Right renal pelvis (tissue), 4 donors: Measurements from ENCODE around the gene SLC25A2. TPM values are rescaled to one million over a fixed set of nuclear protein-coding genes. Genes with fewer than 3 reads are reported as not detected.
"Not testable (repeated sequence)": the region's sequence is repeated elsewhere in the genome, so short reads cannot be mapped to it uniquely, and the experiment has no call there.

Experiments used
- DNase-seq, 4 donors: peaks; one replicate each; pipeline ENCODE4 v3.0.0-alpha.2; 2013; ENCODE audit warnings: low read depth in 4 of 4, low spot score in 3 of 4, missing footprints in 1 of 4
- polyA plus RNA-seq, 4 donors: library from polyadenylated mRNA; unstranded; fragments of 120-200 nt; gene quantifications; one replicate each; pipeline ENCODE4 v1.2.1, GENCODE V29; 2013; ENCODE audit not compliant: insufficient read length in 4 of 4

SLC25A2 gene
- polyA plus RNA-seq, 4 donors, result 0.04 TPM; not detected in 3

- no peak for DNase-seq
Observed at GRCh38 chr5:141319202-141319601, 15.4 kb upstream of the SLC25A2 start.

- DNase-seq, result not testable (repeated sequence)
Observed at GRCh38 chr5:141316963-141317362, 13.1 kb upstream of the SLC25A2 start.

GRCh38 chr5:141313711-141314110, 9.9 kb upstream of the SLC25A2 start:
- DNase-seq, result no peak

- no peak for DNase-seq
Observed at GRCh38 chr5:141306630-141307029, 2.8 kb upstream of the SLC25A2 start.

- no peak for DNase-seq
Observed at GRCh38 chr5:141298376-141298775, 5.5 kb downstream of the SLC25A2 start.

GRCh38 chr5:141272906-141273305, 30.9 kb downstream of the SLC25A2 start:
- no peak for DNase-seq

GRCh38 chr5:141269195-141269594, 34.7 kb downstream of the SLC25A2 start:
- no peak for DNase-seq

- DNase-seq, result no peak
Observed at GRCh38 chr5:141261238-141261546, 42.7 kb downstream of the SLC25A2 start.

GRCh38 chr5:141260458-141261237, 43.2 kb downstream of the SLC25A2 start:
- peak in 1 of 4 donors; percentile 3 for DNase-seq

- no peak for DNase-seq
Observed at GRCh38 chr5:141258948-141259347, 44.9 kb downstream of the SLC25A2 start.

GRCh38 chr5:141258464-141258863, 45.4 kb downstream of the SLC25A2 start:
- DNase-seq, result no peak

Other genes with a start within 250 kb of the SLC25A2 start
- gene PCDHB2, start 209.4 kb downstream of the SLC25A2 start, polyA plus RNA-seq, result 1 to 10 TPM; 3.9 to 7.7 (median 4.9) TPM
- 1 to 10 TPM; 2.5 to 4.7 (median 3.4) TPM for gene PCDHB3, start 203.6 kb downstream of the SLC25A2 start, polyA plus RNA-seq
- 1 to 10 TPM; 1.5 to 2.8 (median 2.1) TPM for gene PCDHB4, start 182.2 kb downstream of the SLC25A2 start, polyA plus RNA-seq
- gene PCDHB5, start 168.8 kb downstream of the SLC25A2 start, polyA plus RNA-seq, result 1 to 10 TPM; 7.0 to 9.9 (median 8.2) TPM
- 1 to 10 TPM; 3.0 to 4.0 (median 3.4) TPM for gene PCDHB6, start 154.0 kb downstream of the SLC25A2 start, polyA plus RNA-seq
- 1 to 10 TPM; 4.9 to 6.2 (median 5.9) TPM for gene PCDHB7, start 131.4 kb downstream of the SLC25A2 start, polyA plus RNA-seq
- 1 to 10 TPM; 1.3 to 3.9 (median 2.6) TPM for gene PCDHB8, start 126.3 kb downstream of the SLC25A2 start, polyA plus RNA-seq
- gene PCDHB16, start 121.7 kb downstream of the SLC25A2 start, polyA plus RNA-seq, result 1 to 10 TPM; 3.5 to 7.7 (median 5.2) TPM
- 1 to 10 TPM; 3.2 to 6.3 (median 3.8) TPM for gene PCDHB9, start 116.9 kb downstream of the SLC25A2 start, polyA plus RNA-seq
- gene PCDHB10, start 111.7 kb downstream of the SLC25A2 start, polyA plus RNA-seq, result 1 to 10 TPM; 6.5 to 9.4 (median 7.7) TPM
- gene PCDHB11, start 104.4 kb downstream of the SLC25A2 start, polyA plus RNA-seq, result 1 to 10 TPM; 4.8 to 6.3 (median 5.1) TPM
- gene PCDHB12, start 95.3 kb downstream of the SLC25A2 start, polyA plus RNA-seq, result 1 to 10 TPM; 4.6 to 6.5 (median 5.5) TPM
- gene PCDHB13, start 90.1 kb downstream of the SLC25A2 start, polyA plus RNA-seq, result 1 to 10 TPM; 5.6 to 6.8 (median 6.3) TPM
- gene PCDHB14, start 80.7 kb downstream of the SLC25A2 start, polyA plus RNA-seq, result 10 to 100 TPM in 1 of 4 donors, 1 to 10 TPM in 3; 8.1 to 11.2 (median 8.8) TPM
- 10 to 100 TPM; 14.7 to 17.0 (median 16.0) TPM for gene PCDHB15, start 58.7 kb downstream of the SLC25A2 start, polyA plus RNA-seq
- gene TAF7, start 16.7 kb upstream of the SLC25A2 start, polyA plus RNA-seq, result 100 to 1,000 TPM; 146 to 183 (median 171) TPM
- gene PCDHGA1, start 26.5 kb upstream of the SLC25A2 start, polyA plus RNA-seq, result 1 to 10 TPM in 2 of 4 donors, under 1 TPM in 2; 0.74 to 1.3 (median 0.96) TPM
- gene PCDHGA2, start 34.7 kb upstream of the SLC25A2 start, polyA plus RNA-seq, result 1 to 10 TPM; 5.8 to 7.7 (median 6.1) TPM
- 1 to 10 TPM; 2.2 to 4.2 (median 3.1) TPM for gene PCDHGA3, start 39.8 kb upstream of the SLC25A2 start, polyA plus RNA-seq
- 1 to 10 TPM; 1.3 to 2.4 (median 2.0) TPM for gene PCDHGB1, start 46.0 kb upstream of the SLC25A2 start, polyA plus RNA-seq
- 1 to 10 TPM; 2.3 to 3.1 (median 2.5) TPM for gene PCDHGA4, start 51.0 kb upstream of the SLC25A2 start, polyA plus RNA-seq
- gene PCDHGB2, start 55.9 kb upstream of the SLC25A2 start, polyA plus RNA-seq, result 1 to 10 TPM; 3.4 to 4.7 (median 3.9) TPM
- gene PCDHGA5, start 60.1 kb upstream of the SLC25A2 start, polyA plus RNA-seq, result 1 to 10 TPM; 2.2 to 3.0 (median 2.5) TPM
- gene PCDHGB3, start 66.2 kb upstream of the SLC25A2 start, polyA plus RNA-seq, result 1 to 10 TPM; 1.7 to 2.3 (median 2.0) TPM
- 1 to 10 TPM; 5.4 to 9.1 (median 6.5) TPM for gene PCDHGA6, start 69.8 kb upstream of the SLC25A2 start, polyA plus RNA-seq
- gene PCDHGA7, start 78.7 kb upstream of the SLC25A2 start, polyA plus RNA-seq, result 1 to 10 TPM; 2.1 to 2.8 (median 2.2) TPM
- 1 to 10 TPM; 4.3 to 6.6 (median 6.0) TPM for gene PCDHGB4, start 83.6 kb upstream of the SLC25A2 start, polyA plus RNA-seq
- gene PCDHGA8, start 88.6 kb upstream of the SLC25A2 start, polyA plus RNA-seq, result under 1 TPM; 0.30 to 0.52 (median 0.32) TPM
- gene PCDHGB5, start 93.9 kb upstream of the SLC25A2 start, polyA plus RNA-seq, result 10 to 100 TPM in 1 of 4 donors, 1 to 10 TPM in 3; 9.4 to 11.0 (median 9.7) TPM
- 1 to 10 TPM; 5.5 to 6.5 (median 6.0) TPM for gene PCDHGA9, start 98.7 kb upstream of the SLC25A2 start, polyA plus RNA-seq
- 1 to 10 TPM; 7.0 to 8.3 (median 8.2) TPM for gene PCDHGB6, start 104.0 kb upstream of the SLC25A2 start, polyA plus RNA-seq
- gene PCDHGA10, start 108.9 kb upstream of the SLC25A2 start, polyA plus RNA-seq, result 1 to 10 TPM; 3.7 to 3.9 (median 3.9) TPM
- 10 to 100 TPM; 15.4 to 16.6 (median 15.9) TPM for gene PCDHGB7, start 113.6 kb upstream of the SLC25A2 start, polyA plus RNA-seq
- 1 to 10 TPM; 4.4 to 5.5 (median 4.9) TPM for gene PCDHGA11, start 117.0 kb upstream of the SLC25A2 start, polyA plus RNA-seq
- gene PCDHGA12, start 126.5 kb upstream of the SLC25A2 start, polyA plus RNA-seq, result 1 to 10 TPM in 3 of 4 donors, under 1 TPM in 1; 0.97 to 2.1 (median 1.7) TPM
- 100 to 1,000 TPM; 105 to 128 (median 117) TPM for gene PCDHGC3, start 171.9 kb upstream of the SLC25A2 start, polyA plus RNA-seq
- gene PCDHGC4, start 181.0 kb upstream of the SLC25A2 start, polyA plus RNA-seq, result 1 to 10 TPM; 2.8 to 3.4 (median 3.2) TPM
- under 1 TPM; 0.11 to 0.61 (median 0.34) TPM for gene PCDHGC5, start 185.0 kb upstream of the SLC25A2 start, polyA plus RNA-seq